Left ventricle myocardium inferior (tissue), 1 donor: ENCODE data around the gene MORF4L1. TPM values are rescaled to one million over a fixed set of nuclear protein-coding genes. Genes with fewer than 3 reads are reported as not detected.
"Not testable (repeated sequence)": the region's sequence is repeated elsewhere in the genome, so short reads cannot be mapped to it uniquely, and the experiment has no call there.

Experiments
- DNase-seq: peaks from one replicate; pipeline ENCODE4 v3.0.0-alpha.2; 2020
- H3K27ac ChIP-seq: fragments of 200-600 bp; replicated peaks from 2 replicates; pipeline ENCODE4 v1.8.0; 2021
- H3K27me3 ChIP-seq: fragments of 200-600 bp; 2 replicates; pipeline ENCODE4 v1.8.0; 2021; ENCODE audit warnings: low read depth
- H3K36me3 ChIP-seq: fragments of 200-600 bp; 2 replicates; pipeline ENCODE4 v1.8.0; 2021
- H3K4me1 ChIP-seq: fragments of 200-600 bp; 2 replicates; pipeline ENCODE4 v1.8.0; 2021
- H3K4me3 ChIP-seq: fragments of 200-600 bp; 2 replicates; pipeline ENCODE4 v1.8.0; 2021; ENCODE audit warnings: mild to moderate bottlenecking, moderate library complexity
- H3K9me3 ChIP-seq: fragments of 200-600 bp; replicated peaks from 2 replicates; pipeline ENCODE4 v1.8.0; 2021
- CTCF ChIP-seq: fragments of 200-600 bp; IDR thresholded peaks from 2 replicates; pipeline ENCODE4 v1.8.0; 2021; ENCODE audit warnings: antibody characterized with exemption, mild to moderate bottlenecking, borderline replicate concordance
- intact Hi-C: fragments of 100-400 bp; cut with micrococcal nuclease; formaldehyde crosslinking; loops from one replicate; pipeline ENCODE4 v1.11.0; 2022
- total RNA-seq: library from RNA; stranded (reverse); fragmentation: NEBNext Ultra II Directional; extraction: Animal tissue kit (Norgen Biotek cat#: 25700); gene quantifications from one replicate; pipeline ENCODE4 v1.2.1, GENCODE V29; 2021
- donor health status: DM: no; HTN: yes; CAD: no; lungs with severe emphysema.

MORF4L1 gene
- total RNA-seq, 1 donor from 2014 or later, result 310 TPM

GRCh38 chr15:78923480-78924360 lies 51.0 kb downstream of the MORF4L1 start:
- H3K27me3 ChIP-seq, result no peaks in the 10 kb centered on the region
- H3K4me1 ChIP-seq, result no peaks in the 10 kb centered on the region
- peaks cover 82% of the 10 kb centered on the region for H3K36me3 ChIP-seq
- no peaks in the 10 kb centered on the region for H3K9me3 ChIP-seq
- no peak overlapping the region for H3K4me3 ChIP-seq
- H3K27ac ChIP-seq, result no peak overlapping the region
- no peak for TF ChIP-seq CTCF
- DNase-seq, result no peak
- intact Hi-C loops, result no loop called here

- TF ChIP-seq CTCF, result no peak
- no peaks in the 10 kb centered on the region for H3K4me1 ChIP-seq
- no peak overlapping the region for H3K4me3 ChIP-seq
- H3K27me3 ChIP-seq, result no peaks in the 10 kb centered on the region
- peaks cover 68% of the 10 kb centered on the region for H3K36me3 ChIP-seq
- H3K9me3 ChIP-seq, result no peaks in the 10 kb centered on the region
- intact Hi-C loops, result no loop called here
- no peak for DNase-seq
- no peak overlapping the region for H3K27ac ChIP-seq
Measured at GRCh38 chr15:78925076-78925624, 52.5 kb downstream of the MORF4L1 start.

- Histone ChIP-seq H3K4me3 (no peak overlapping the region), H3K27ac (no peak overlapping the region), H3K9me3 (no peaks in the 10 kb centered on the region), H3K36me3 (peaks cover 66% of the 10 kb centered on the region), H3K27me3 (no peaks in the 10 kb centered on the region), H3K4me1 (peaks cover 6% of the 10 kb centered on the region)
- DNase-seq, result no peak
- intact Hi-C loops, result no loop called here
- TF ChIP-seq CTCF, result no peak
Measured at GRCh38 chr15:78925956-78926743, 53.5 kb downstream of the MORF4L1 start.

- TF ChIP-seq CTCF, result no peak
- Histone ChIP-seq H3K36me3 (peaks cover 62% of the 10 kb centered on the region), H3K4me1 (peaks cover 17% of the 10 kb centered on the region), H3K27me3 (no peaks in the 10 kb centered on the region), H3K9me3 (no peaks in the 10 kb centered on the region), H3K4me3 (no peak overlapping the region), H3K27ac (no peak overlapping the region)
- no peak for DNase-seq
- intact Hi-C loops, result no loop called here
Measured at GRCh38 chr15:78927077-78927790, 54.5 kb downstream of the MORF4L1 start.

- H3K4me3 ChIP-seq, intact Hi-C loops, H3K9me3 ChIP-seq, DNase-seq, H3K27ac ChIP-seq, H3K27me3 ChIP-seq: not testable (repeated sequence)
- H3K36me3 ChIP-seq, result peaks cover 54% of the 10 kb centered on the region
- peaks cover 24% of the 10 kb centered on the region for H3K4me1 ChIP-seq
Measured at GRCh38 chr15:78928176-78928575, 55.5 kb downstream of the MORF4L1 start.
